Mesodermal cell (in vitro differentiated cells): ENCODE results near the gene MGAT4B.
A peak's percentile ranks its signal among the peaks of the same experiment; 100 is the strongest.

Experiments used
- H3K27ac ChIP-seq: 2 replicates; pipeline ENCODE4 v1.7.0; 2013; ENCODE audit warnings: mild to moderate bottlenecking, low read depth, low read length, moderate library complexity; ENCODE audit not compliant: severe bottlenecking
- H3K36me3 ChIP-seq: 2 replicates; pipeline ENCODE4 v1.7.1; 2013; ENCODE audit warnings: mild to moderate bottlenecking, low read length, moderate library complexity; ENCODE audit not compliant: control insufficient read depth, insufficient read depth
- H3K4me1 ChIP-seq: one replicate; pipeline ENCODE4 v1.7.1; 2013; ENCODE audit warnings: mild to moderate bottlenecking, low read length; ENCODE audit not compliant: insufficient read depth, control insufficient read depth, poor library complexity, severe bottlenecking
- H3K4me3 ChIP-seq: 2 replicates; pipeline ENCODE4 v1.7.0; 2013; ENCODE audit warnings: low read length, control low read depth, mild to moderate bottlenecking; ENCODE audit not compliant: insufficient read depth, poor library complexity, severe bottlenecking; ENCODE audit errors: extremely low read depth
- H3K9me3 ChIP-seq: 2 replicates; pipeline ENCODE4 v1.7.1; 2013; ENCODE audit warnings: mild to moderate bottlenecking, low read length, moderate library complexity; ENCODE audit not compliant: control insufficient read depth
- WGBS, 2 experiments: methylation state at CpG; one replicate each; pipeline ENCODE4 v1.1.5; 2013; ENCODE audit warnings: missing lambda C conversion rate in 2 of 2; ENCODE audit not compliant: insufficient coverage in 2 of 2; 5-methylcytosine and 5-hydroxymethylcytosine counted together

The MGAT4B gene

DNA sequence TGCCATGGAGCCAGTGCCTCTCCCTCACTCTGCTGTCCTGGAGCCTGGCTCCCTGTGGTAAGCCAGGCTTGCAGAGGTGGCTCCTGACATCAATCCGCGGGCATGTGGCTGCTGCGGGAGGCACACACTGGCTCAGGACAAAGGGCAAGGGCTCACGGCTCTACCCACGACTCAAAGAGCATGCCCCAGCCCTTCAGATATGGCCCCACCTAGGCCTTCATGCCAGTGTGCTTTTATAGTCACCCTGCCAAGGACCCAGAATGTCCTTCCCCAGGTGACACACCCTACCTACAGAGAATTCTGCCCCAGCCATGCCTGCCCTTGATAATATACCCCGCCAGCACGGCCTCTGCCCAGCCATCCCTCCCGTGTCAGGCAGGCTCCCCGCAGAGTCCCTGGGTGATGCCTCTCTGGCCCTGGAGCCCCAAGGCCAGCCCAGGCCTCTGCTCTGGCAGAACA, 1.6 kb downstream of the MGAT4B start:
- Histone ChIP-seq H3K4me3 (peak overlapping the region; percentile 70), H3K27ac (no peak overlapping the region), H3K9me3 (no peaks in the 10 kb centered on the region), H3K4me1 (peaks cover 18% of the 10 kb centered on the region), H3K36me3 (peaks cover 24% of the 10 kb centered on the region)
- WGBS, 2 experiments: 66 to 75% methylated on average over 9 of the region's 9 CpGs

DNA sequence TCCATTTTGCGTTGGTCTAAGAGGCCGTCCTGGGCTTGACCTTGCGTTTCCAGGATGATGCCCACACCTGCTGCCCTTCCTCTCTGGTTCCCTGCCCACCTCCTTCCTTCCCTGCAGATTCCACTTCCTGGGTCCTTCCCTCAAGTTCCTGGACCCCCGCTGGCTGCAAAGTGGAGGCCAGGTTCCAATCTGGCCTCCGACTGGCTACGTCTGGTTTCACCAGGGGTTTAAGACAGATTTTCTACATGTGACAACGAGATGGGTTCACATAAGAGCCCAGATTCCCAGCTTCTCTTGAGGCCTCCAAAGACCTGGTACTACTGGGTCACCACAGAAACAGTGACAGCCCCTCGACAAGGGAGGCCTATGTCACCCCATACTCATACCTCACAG, 2.1 kb downstream of the MGAT4B start:
- H3K9me3 ChIP-seq: no peaks in the 10 kb centered on the region
- H3K4me3 ChIP-seq: no peak overlapping the region

DNA sequence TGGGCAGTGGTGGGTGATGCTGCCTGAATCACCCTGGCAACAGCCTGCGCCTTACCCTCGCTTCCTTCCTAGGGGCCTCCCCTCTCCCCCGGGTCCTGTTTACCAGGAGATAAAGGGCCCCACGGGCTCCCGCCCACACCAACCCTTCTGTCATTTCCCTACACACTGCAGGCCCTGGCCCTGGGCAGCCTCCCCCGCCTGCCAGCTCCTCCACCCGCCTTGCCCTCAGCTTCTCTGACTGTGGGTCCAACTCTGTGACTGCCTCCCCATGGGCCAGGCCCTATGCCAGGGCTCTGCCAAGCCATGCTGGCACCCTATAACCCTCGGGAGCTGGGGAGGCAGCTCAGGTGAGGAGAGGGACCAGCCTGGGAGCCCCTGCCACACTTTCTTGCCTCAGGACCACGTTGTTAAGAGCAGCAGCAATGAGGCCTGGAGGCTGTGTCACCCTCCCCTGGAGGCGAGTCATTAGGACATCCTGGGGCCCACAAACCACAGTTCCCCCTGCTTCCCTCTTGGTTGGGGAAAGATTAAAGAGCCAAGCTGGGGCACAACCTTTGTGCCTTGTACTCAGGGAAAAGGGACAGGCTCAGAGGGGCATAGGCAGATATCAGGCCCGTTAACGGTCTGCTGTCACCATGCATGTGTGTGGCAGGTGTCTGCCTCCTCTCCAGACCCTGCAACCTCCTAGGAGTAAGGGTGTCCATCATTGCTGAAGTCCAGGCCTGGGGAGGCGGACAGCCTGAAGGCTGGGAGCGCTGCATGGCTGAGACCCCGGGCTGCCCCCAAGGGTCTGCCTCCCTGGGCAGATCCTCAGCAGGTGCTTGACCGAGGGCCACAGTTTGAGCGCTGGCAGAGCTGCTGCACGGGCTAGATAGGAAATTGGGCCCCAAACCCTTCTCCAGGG, 2.8 kb downstream of the MGAT4B start:
- Histone ChIP-seq H3K4me3 (peak overlapping the region; percentile 11), H3K4me1 (peaks cover 18% of the 10 kb centered on the region), H3K27ac (no peak overlapping the region), H3K9me3 (no peaks in the 10 kb centered on the region), H3K36me3 (peaks cover 34% of the 10 kb centered on the region)
- WGBS, 2 experiments: 80 to 87% methylated on average over 15 to 18 of the region's 18 CpGs

More for the DNA sequence above, 2.1 kb downstream of the MGAT4B start:
- no peak overlapping the region for H3K27ac ChIP-seq
- 98 to 99% methylated on average over 8 of the region's 8 CpGs for WGBS, 2 experiments
- H3K36me3 ChIP-seq: peaks cover 30% of the 10 kb centered on the region
- H3K4me1 ChIP-seq: peaks cover 18% of the 10 kb centered on the region

DNA sequence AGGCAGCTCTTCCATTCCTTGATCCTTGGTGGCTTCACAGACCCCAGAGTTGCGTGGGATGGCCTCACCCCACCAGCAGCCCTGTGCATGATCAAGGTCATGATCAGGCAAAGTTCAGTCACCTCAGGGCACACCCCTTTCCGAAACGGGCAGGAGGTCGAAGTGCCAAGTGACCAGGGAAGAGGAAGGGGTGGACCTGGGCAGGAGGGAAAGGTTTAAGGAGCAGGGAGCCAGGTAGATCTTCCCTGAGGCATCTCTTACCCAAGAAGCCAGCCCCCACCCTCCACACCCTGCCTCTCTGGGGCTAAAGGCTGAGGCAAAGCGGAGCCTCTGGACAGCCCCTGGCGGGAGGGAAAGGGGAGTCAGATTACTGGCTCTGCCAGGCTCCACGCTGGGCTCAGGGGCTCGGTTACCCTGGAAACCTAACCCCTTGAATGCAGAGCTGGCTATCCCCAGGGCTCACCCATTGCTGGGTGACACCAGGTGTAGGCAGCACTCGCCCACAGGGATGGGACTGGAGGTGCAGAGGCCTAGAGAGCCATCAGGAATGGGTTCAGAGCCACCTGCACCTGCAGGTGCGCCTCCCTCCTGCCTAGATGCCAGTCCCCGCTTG, 3.6 kb downstream of the MGAT4B start:
- WGBS, 2 experiments: 65 to 78% methylated on average over 8 to 9 of the region's 11 CpGs
- no peaks in the 10 kb centered on the region for H3K9me3 ChIP-seq
- H3K4me3 ChIP-seq: no peak overlapping the region
- H3K36me3 ChIP-seq: peaks cover 43% of the 10 kb centered on the region
- H3K4me1 ChIP-seq: peaks cover 18% of the 10 kb centered on the region
- H3K27ac ChIP-seq: no peak overlapping the region

DNA sequence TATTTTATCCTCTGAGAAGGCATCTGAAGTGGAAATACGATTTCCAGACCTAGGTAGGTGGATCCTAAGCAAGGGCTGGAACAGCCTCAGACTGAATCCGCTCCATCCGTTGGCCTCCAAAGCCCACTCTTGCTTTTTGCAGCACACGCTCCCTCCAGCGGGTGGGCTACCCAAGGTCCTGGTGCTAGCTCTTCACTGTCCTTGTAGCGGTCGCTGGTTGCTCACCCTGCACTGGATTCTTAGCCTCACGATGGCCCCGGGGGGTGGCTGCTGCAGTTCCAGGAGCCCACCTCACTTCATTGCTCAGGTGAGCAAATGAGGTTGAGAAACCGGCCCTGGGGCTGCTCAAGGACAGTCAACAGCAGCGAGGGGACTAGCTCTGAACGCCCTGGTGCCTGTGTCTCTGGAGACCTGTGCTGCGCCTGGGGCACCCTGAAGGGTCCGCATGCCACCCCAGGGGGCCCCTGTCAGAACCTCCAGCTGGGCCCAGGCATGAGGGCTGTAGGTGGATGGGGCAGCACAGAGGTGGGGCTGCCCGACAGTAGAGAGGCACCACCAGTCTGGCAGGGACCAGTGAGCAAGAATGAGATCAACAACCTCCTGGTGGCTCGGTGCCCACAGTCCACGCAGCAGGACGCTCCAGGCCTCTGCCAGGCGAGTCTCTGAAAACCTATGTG, 4.3 kb downstream of the MGAT4B start:
- no peaks in the 10 kb centered on the region for H3K9me3 ChIP-seq
- H3K36me3 ChIP-seq: peaks cover 49% of the 10 kb centered on the region
- H3K4me1 ChIP-seq: peaks cover 18% of the 10 kb centered on the region
- 91 to 92% methylated on average over 19 of the region's 19 CpGs for WGBS, 2 experiments
- H3K27ac ChIP-seq: no peak overlapping the region
- no peak overlapping the region for H3K4me3 ChIP-seq

DNA sequence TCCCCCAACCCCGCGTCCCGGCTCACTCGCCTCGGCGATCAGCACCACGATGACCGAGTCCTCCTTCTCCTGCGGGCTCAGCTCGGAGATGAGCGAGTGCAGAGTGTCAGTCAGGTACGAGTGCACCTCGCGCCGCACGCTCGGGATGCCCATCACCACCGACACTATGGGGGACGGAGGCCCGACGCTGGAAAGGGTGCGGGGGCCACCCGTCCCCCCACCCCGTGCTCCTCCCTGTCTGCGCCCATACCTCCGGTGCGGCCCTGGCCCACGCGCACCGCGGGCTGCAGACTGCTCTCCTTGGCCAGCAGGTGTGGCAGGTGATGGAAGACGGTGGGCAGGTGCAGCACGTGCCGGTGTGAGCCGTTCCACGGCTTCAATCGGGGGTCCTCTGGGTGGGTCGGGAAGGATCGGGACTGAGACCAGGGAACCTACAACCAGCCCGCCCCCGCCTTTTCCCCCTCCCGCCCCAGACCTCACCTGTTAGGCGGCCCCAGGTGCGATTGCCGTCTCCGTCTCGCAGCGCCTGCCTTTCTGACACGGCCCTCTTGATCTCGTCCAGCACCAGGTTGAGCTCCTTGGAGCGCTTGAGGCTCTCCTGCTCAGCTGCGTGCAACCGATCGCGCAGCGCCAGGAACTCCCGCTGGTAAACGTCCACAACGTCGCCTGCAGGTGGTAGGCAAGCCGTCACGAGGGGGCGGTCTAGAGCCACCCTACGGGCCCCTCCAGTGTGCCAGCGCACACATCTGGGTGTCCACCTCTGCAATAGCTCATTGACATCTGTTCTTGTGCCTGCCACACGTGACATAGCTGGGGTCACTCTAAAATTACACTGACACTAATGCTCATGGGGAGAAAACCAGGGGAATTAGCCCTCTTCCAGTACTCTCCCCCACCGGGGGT, 5.1 kb downstream of the MGAT4B start:
- Histone ChIP-seq H3K4me3 (no peak overlapping the region), H3K27ac (no peak overlapping the region), H3K36me3 (peaks cover 57% of the 10 kb centered on the region), H3K9me3 (no peaks in the 10 kb centered on the region), H3K4me1 (peaks cover 22% of the 10 kb centered on the region)
- 79 to 85% methylated on average over 52 to 64 of the region's 67 CpGs for WGBS, 2 experiments

DNA sequence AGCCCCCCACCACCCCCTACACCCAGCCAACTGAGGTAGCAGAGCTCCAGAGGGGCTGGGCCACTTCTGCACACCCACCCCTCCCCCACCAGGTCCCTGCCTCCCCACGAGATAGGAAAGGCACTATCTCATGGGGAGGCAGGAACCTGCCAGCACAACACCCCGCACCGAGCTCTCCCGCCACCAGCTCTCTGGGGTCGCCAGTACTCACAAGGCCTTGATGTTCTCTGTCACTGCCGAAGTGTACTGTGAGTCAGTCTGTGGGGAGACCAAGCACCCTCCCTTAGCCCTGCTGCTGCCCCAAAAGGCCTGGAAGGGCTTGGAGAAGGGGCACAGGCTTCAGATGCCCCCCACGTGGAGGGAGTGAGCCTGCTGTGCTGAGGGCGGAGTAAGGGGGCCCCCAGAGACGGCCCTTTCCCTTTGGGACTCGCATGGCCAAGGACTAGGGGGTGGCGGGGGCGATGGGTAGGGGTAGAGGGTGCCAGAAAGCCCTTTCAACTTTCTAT, 5.9 kb downstream of the MGAT4B start:
- Histone ChIP-seq H3K9me3 (no peaks in the 10 kb centered on the region), H3K4me1 (peaks cover 22% of the 10 kb centered on the region), H3K27ac (no peak overlapping the region), H3K4me3 (no peak overlapping the region), H3K36me3 (peaks cover 59% of the 10 kb centered on the region)
- 94 to 98% methylated on average over 10 to 12 of the region's 12 CpGs for WGBS, 2 experiments

DNA sequence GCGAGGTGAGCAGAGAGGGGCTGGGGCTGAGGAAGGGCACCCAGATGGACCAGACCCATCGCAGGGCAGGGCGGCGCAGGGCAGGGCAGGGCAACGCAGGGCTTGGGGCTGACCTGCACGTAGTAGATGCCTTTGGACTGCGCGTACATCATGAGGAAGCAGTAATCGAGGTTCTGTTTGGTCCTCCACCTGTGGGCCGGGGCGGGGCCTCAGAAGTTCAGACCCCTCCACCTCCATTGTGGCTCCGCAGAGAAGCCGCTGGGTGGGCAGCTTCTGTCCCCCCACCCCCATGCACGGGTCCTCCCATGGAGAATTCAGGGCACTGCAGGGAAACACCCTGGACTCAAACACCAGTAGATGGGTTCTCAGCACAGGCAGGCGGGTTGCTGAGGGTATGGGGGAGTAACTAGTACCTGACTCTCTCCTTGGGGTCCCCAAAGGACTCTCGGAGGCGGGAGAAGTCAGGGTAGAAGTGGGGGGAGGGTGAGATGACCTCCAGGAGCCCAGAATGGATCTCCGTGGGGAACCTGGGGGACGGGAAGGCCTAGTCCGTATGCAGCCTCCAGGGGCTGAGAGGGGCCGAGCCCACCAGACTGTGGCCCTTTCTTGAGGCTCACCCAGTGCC, 6.5 kb downstream of the MGAT4B start:
- Histone ChIP-seq H3K4me1 (peaks cover 20% of the 10 kb centered on the region), H3K36me3 (peaks cover 59% of the 10 kb centered on the region), H3K4me3 (no peak overlapping the region), H3K27ac (no peak overlapping the region), H3K9me3 (no peaks in the 10 kb centered on the region)
- 98 to 99% methylated on average over 12 to 18 of the region's 21 CpGs for WGBS, 2 experiments

DNA sequence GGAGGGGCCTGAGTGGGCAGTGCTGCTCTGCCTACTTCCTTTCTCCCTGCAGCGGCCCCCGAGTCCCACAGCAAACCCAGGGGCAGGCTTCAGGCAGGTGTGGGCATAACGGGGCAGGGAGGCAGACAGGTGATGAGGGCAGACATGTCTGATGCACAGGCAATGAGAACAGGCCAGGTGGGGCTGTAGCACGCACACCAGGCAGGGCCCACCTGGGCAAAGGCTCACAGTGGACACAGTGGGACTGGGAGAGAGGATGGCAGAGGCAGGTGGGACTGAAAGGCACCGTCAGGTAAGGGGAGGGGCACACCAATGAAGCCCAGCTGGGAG, 7.1 kb downstream of the MGAT4B start:
- H3K4me3 ChIP-seq: no peak overlapping the region
- H3K4me1 ChIP-seq: peaks cover 15% of the 10 kb centered on the region
- no peak overlapping the region for H3K27ac ChIP-seq
- 97 to 100% methylated on average over 4 to 5 of the region's 5 CpGs for WGBS, 2 experiments
- H3K36me3 ChIP-seq: peaks cover 56% of the 10 kb centered on the region
- no peaks in the 10 kb centered on the region for H3K9me3 ChIP-seq
